ENCODE measurements around the gene TMC6.

- no peak for TF ChIP-seq CTCF (IDR thresholded peaks at IDR 0.05)
- no peak for TF ChIP-seq POLR2A (IDR thresholded peaks at IDR 0.05)
Observed at GRCh38 chr17:78069695-78070094, 58.9 kb downstream of the TMC6 start.
